ENCODE data around the gene WIF1.

DNA sequence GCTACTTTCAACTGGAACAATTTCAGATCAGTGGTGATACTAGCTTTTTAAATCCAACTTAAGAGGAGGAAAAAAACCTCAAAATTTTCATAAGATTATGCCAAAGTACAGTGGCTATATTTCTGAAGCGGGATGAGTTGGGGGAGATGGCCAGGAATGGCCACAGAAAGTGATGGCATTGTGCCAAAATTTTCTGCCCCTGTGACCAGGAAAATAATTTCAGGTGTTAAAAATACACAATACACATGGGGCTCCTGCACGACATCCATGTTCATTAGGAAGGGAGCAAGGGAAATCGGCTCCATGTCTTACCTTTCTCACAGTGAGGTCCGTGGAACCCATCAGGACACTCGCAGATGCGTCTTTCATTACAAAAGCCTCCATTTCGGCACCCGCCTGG is 53.7 kb downstream of the WIF1 start:
- TF ChIP-seq POLR2A (IDR thresholded peaks at IDR 0.05): no peak
- TF ChIP-seq, protein P1, sequence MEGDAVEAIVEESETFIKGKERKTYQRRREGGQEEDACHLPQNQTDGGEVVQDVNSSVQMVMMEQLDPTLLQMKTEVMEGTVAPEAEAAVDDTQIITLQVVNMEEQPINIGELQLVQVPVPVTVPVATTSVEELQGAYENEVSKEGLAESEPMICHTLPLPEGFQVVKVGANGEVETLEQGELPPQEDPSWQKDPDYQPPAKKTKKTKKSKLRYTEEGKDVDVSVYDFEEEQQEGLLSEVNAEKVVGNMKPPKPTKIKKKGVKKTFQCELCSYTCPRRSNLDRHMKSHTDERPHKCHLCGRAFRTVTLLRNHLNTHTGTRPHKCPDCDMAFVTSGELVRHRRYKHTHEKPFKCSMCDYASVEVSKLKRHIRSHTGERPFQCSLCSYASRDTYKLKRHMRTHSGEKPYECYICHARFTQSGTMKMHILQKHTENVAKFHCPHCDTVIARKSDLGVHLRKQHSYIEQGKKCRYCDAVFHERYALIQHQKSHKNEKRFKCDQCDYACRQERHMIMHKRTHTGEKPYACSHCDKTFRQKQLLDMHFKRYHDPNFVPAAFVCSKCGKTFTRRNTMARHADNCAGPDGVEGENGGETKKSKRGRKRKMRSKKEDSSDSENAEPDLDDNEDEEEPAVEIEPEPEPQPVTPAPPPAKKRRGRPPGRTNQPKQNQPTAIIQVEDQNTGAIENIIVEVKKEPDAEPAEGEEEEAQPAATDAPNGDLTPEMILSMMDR (IDR thresholded peaks at IDR 0.05): no peak
- no peak for TF ChIP-seq EP300 (IDR thresholded peaks at IDR 0.05)

All from gastroesophageal sphincter (tissue), 3 donors.